Common myeloid progenitor, CD34-positive (primary cell): Measurements from ENCODE around the gene DLEC1.
"Not testable (repeated sequence)": the region's sequence is repeated elsewhere in the genome, so short reads cannot be mapped to it uniquely, and the experiment has no call there.

Experiments
- CTCF ChIA-PET: fragments of 350-600 bp; sonication (Branson Sonifier 250); formaldehyde crosslinking; loops from one replicate; lab custom pipeline; 2021; ENCODE audit warnings: antibody characterized with exemption; lab: Charles Lee
- POLR2A ChIA-PET: fragments of 350-600 bp; sonication (Branson Sonifier 250); formaldehyde crosslinking; loops from one replicate; lab custom pipeline; 2021; ENCODE audit warnings: antibody characterized with exemption; lab: Charles Lee
- DNase-seq, 3 donors: peaks; one replicate each; pipeline versions ENCODE4 v3.0.0 to v3.0.0-alpha.2; 2013
- H3K27ac ChIP-seq, 2 experiments: 1 replicate in 1 of 2; 2 replicates in 1 of 2; pipeline ENCODE4 v1.7.0; 2013; ENCODE audit warnings: inconsistent platforms in 2 of 2, low read length in 2 of 2, mild to moderate bottlenecking in 2 of 2, low read depth in 1 of 2, moderate library complexity in 1 of 2; ENCODE audit not compliant: severe bottlenecking in 2 of 2, insufficient read depth in 1 of 2, poor library complexity in 1 of 2
- H3K27me3 ChIP-seq, 5 experiments: replicated peaks in 2 of 5; 1 replicate in 3 of 5; 2 replicates in 2 of 5; pipeline versions ENCODE4 v1.6.1 to v1.7.0; 2013; ENCODE audit warnings: low read length in 4 of 5, mild to moderate bottlenecking in 2 of 5, moderate library complexity in 2 of 5, inconsistent platforms in 1 of 5; ENCODE audit not compliant: insufficient read depth in 5 of 5, control insufficient read depth in 4 of 5
- H3K36me3 ChIP-seq, 4 experiments: 1 replicate in 2 of 4; 2 replicates in 2 of 4; pipeline versions ENCODE4 v1.6.1 to v1.7.0; 2013; ENCODE audit warnings: low read length in 3 of 4, control low read depth in 1 of 4, mild to moderate bottlenecking in 1 of 4; ENCODE audit not compliant: control insufficient read depth in 4 of 4, insufficient read depth in 4 of 4
- H3K4me1 ChIP-seq, 4 experiments: 1 replicate in 3 of 4; 2 replicates in 1 of 4; pipeline versions ENCODE4 v1.6.1 to v1.7.1; 2013; ENCODE audit warnings: low read length in 3 of 4, mild to moderate bottlenecking in 3 of 4, control low read depth in 1 of 4, inconsistent platforms in 1 of 4, moderate library complexity in 1 of 4; ENCODE audit not compliant: control insufficient read depth in 4 of 4, insufficient read depth in 4 of 4; ENCODE audit errors: control extremely low read depth in 1 of 4
- H3K4me3 ChIP-seq, 7 experiments: 1 replicate in 4 of 7; 2 replicates in 3 of 7; pipeline versions ENCODE4 v1.5.1 to v1.7.0; 2013; ENCODE audit warnings: mild to moderate bottlenecking in 7 of 7, low read length in 6 of 7, moderate library complexity in 6 of 7, inconsistent platforms in 2 of 7, low read depth in 2 of 7, control low read depth in 1 of 7; ENCODE audit not compliant: insufficient read depth in 4 of 7, control insufficient read depth in 1 of 7; ENCODE audit errors: extremely low read depth in 1 of 7
- H3K9me3 ChIP-seq, 5 experiments: 1 replicate in 4 of 5; 2 replicates in 1 of 5; pipeline versions ENCODE4 v1.6.1 to v1.7.1; 2013; ENCODE audit warnings: low read length in 4 of 5, mild to moderate bottlenecking in 2 of 5, inconsistent platforms in 1 of 5, low read depth in 1 of 5, moderate library complexity in 1 of 5; ENCODE audit not compliant: control insufficient read depth in 4 of 5, insufficient read depth in 2 of 5; ENCODE audit errors: control extremely low read depth in 1 of 5
- WGBS: methylation state at CpG from one replicate; pipeline ENCODE4 v1.1.5; 2013; ENCODE audit not compliant: insufficient coverage; 5-methylcytosine and 5-hydroxymethylcytosine counted together

The DLEC1 gene

DNA sequence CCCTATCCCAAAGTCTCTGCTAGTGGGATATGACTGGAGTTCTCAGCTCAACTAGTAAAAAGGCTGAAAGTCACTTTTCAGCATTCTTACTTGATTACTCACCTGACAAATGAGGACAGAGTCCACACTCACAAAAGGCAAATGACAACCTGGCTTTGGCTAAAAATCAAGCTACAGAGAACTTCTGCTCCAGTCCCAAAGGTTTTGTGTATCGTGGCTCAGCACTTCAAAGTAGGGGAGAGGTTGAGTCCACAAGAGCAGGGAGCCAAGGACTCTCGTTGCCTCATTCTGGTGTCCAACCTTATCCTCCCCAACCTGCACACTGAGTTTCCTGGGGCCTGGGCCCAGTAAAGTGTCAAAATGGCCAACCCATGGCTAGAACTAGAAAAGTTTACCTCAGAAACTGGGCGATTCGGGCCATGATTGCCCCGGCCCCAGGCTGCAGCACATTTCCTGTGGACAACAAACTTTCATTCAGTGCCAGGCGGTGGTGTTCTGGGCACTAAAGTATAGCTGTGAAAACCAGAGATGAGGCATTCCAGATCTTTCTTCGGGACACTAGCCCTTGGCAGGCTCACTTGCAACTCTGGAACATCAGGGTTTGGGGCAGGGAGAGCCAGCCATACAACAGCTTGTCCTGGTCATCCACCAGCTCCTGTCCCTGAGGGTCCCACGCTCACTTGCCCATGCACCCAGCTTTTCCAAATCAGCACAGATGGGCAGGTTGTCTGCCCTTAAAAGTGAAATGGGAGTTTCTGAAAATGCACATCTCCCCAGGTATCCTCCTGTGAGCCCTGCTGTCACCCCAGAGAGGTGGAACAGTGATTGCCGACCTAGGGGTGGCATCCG lies 94.8 kb downstream of the DLEC1 start:
- Histone ChIP-seq H3K4me3 (no peak overlapping the region), H3K9me3 (no peaks in the 10 kb centered on the region), H3K4me1 (peaks cover 2 to 35% (median 28%) of the 10 kb centered on the region in 4 experiments), H3K27me3 (no peaks in the 10 kb centered on the region), H3K36me3 (peaks cover 9 to 55% (median 45%) of the 10 kb centered on the region in 4 experiments), H3K27ac (no peak overlapping the region)
- POLR2A ChIA-PET: no interaction called here
- no peak for DNase-seq
- CTCF ChIA-PET: interaction anchor here (0.8 to 1.8 kb wide), 4 partner anchors 17 to 213 kb away, joined by 3 to 4 read pairs (median 3); partner anchors contain the start of gene XYLB
- WGBS: 96% methylated on average over 7 of the region's 10 CpGs

DNA sequence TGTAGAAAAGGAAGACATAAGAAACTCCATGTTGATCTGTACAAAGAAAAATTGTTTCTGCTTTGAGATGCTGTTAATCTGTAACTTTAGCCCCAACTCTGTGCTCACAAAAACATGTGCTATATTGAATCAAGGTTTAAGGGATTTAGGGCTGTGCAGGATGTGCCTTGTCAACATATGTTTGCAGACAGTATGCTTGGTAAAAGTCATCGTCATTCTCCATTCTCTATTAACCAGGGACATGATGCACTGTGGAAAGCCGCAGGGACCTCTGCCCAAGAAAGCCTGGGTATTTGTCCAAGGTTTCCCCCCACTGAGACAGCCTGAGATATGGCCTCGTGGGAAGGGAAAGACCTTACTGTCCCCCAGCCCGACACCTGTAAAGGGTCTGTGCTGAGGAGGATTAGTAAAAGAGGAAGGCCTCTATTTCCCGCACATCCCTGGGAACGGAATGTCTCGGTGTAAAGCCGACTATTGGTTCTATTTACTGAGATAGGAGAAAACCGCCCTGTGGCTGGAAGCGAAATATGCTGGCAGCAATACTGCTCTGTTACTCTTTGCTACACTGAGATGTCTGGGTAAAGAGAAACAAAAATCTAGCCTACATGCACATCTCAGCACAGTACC lies 95.6 kb downstream of the DLEC1 start:
- Histone ChIP-seq H3K36me3 (peaks cover 6 to 46% (median 38%) of the 10 kb centered on the region in 4 experiments), H3K4me1 (peaks cover 2 to 42% (median 36%) of the 10 kb centered on the region in 4 experiments), H3K4me3 (peak overlapping the region in 1 of 7 experiments; percentile 93)
- 93% methylated on average over 9 of the region's 10 CpGs for WGBS
- H3K27ac ChIP-seq, H3K9me3 ChIP-seq, POLR2A ChIA-PET, H3K27me3 ChIP-seq, DNase-seq: not testable (repeated sequence)
- CTCF ChIA-PET: interaction anchor here (1.8 kb wide), 1 partner anchor 212 kb away, joined by 4 read pairs; the partner anchor contains the start of gene XYLB

DNA sequence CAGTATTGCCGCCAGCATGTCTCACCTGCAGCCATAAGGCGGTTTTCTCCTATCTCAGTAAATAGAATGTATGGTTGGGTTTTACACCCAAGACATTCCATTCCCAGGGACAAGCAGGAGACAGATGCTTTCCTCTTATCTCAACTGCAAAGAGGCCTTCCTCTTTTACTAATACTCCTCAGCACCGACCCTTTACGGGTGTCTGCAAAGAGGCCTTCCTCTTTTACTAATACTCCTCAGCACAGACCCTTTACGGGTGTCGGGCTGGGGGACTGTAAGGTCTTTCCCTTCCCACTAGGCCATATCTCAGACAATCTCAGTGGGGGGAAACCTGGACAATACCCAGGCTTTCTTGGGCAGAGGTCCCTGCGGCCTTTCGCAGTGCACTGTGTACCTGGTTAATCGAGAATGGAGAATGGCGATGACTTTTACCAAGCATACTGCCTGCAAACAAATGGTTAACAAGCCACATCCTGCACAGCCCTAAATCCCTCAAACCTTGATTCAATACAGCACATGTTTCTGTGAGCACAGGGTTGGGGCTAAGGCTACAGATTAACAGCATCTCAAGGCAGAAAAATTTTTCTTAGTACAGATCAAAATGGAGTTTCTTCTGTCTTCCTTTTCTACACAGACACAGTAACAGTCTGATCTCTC lies 96.7 kb downstream of the DLEC1 start:
- 17% methylated on average over 7 of the region's 10 CpGs for WGBS
- not testable (repeated sequence) for H3K9me3 ChIP-seq, H3K27me3 ChIP-seq
- peak overlapping the region in 6 of 7 experiments; percentile 77 to 97 (median 92) for H3K4me3 ChIP-seq
- ChIA-PET CTCF (interaction anchor here (0.8 to 3.7 kb wide), 2 partner anchors 9 to 29 kb away, joined by 3 to 27 read pairs; partner anchors contain the start of gene OXSR1), POLR2A (interaction anchor here (1.2 to 3.5 kb wide), 2 partner anchors 23 to 29 kb away, joined by 3 to 17 read pairs; partner anchors contain the start of gene OXSR1)
- peaks cover 6 to 43% (median 38%) of the 10 kb centered on the region in 4 experiments for H3K36me3 ChIP-seq
- peak overlapping the region in 1 of 2 experiments; percentile 82 for H3K27ac ChIP-seq
- DNase-seq: peak; percentile 8 to 79 (median 64)
- H3K4me1 ChIP-seq: peaks cover 2 to 53% (median 45%) of the 10 kb centered on the region in 4 experiments

DNA sequence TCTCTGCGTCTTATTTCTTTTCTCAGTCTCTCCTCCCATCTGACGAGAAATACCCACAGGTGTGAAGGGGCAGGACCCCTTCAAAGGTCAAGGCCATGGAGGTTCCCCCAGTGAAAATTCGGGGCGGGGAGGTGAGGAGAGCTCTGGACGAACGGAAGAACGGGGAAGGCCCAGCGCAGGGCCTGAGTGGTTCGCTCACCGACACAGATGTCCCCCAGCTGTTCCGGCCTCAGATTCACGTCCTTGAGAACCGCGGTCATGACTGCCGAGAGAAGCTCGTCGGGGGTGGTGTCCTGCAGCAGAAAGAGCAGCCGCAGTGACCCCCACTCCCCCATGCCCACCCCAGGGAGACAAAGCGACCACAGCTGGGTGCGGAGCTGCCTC lies 97.4 kb downstream of the DLEC1 start:
- DNase-seq: peak in 2 of 3 donors; percentile 25 to 50
- Histone ChIP-seq H3K9me3 (no peaks in the 10 kb centered on the region), H3K36me3 (peaks cover 10 to 43% (median 35%) of the 10 kb centered on the region in 4 experiments), H3K27ac (peak overlapping the region; percentile 61 to 82), H3K4me1 (peaks cover 2 to 53% (median 45%) of the 10 kb centered on the region in 4 experiments), H3K27me3 (no peaks in the 10 kb centered on the region), H3K4me3 (peak overlapping the region; percentile 77 to 97 (median 92))
- WGBS: 0% methylated on average over 20 of the region's 20 CpGs
- ChIA-PET CTCF (interaction anchor here (0.8 to 3.7 kb wide), 5 partner anchors 10 to 210 kb away, joined by 3 to 27 read pairs (median 3); partner anchors contain the start of genes OXSR1 and XYLB), POLR2A (interaction anchor here (1.0 to 3.5 kb wide), 3 partner anchors 24 to 140 kb away, joined by 3 to 17 read pairs (median 3); partner anchors contain the start of gene OXSR1)

DNA sequence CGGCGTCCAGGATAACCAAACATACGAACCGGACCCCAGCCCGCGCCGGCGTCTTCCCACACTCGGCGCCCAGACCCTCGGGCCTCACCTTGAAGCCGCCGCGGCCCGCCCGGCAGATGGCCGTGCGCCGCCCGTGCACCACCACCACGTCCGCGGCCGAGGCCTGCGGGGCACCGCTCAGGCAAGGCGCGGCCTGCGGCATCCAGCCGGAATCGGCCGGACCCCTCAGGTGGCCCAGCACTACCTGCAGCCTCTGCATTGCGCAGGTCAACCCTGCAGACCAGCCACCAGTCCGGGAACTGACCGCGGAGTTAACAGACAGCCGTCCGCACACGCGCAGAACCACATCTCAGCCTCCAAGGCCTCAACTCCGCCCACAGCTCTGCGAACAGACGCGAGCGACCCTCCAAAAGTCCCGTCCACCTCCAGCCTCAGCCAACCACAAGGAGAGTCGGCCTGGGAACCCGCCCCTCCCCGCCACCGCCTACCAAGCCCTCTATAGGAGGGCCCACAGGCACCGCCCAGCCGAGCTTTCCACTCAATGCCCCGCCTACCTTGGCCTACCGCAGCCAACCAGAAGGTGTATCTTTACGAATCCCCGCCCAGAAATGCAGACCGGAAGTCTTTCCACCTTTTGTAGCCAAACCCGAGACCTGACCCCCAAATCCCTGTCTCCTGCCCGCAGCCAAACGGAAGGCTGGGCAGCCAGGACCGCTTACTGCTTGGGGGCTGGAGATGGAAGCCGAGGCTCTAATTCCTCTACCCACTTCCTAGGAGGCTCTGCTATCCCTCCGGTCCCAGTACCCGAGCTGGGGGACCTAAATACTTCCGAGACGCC lies 98.0 kb downstream of the DLEC1 start, which contains the start of gene ACAA1:
Gene ACAA1 (minus strand): TSS at position 351 of the 838 bp plus-strand sequence. CDS start 92 bp downstream, at position 259.
- no peaks in the 10 kb centered on the region for H3K9me3 ChIP-seq
- peak within 1 kb of the TSS; percentile 81 to 97 (median 92) for H3K4me3 ChIP-seq
- 0% methylated on average over 57 of the region's 66 CpGs for WGBS
- H3K4me1 ChIP-seq: peaks cover 2 to 53% (median 45%) of the 10 kb centered on the region in 4 experiments
- ChIA-PET POLR2A (interaction anchor here (1.0 to 3.5 kb wide), 3 partner anchors 25 to 140 kb away, joined by 3 to 17 read pairs (median 3); partner anchors contain the start of gene OXSR1), CTCF (interaction anchor here (0.8 to 3.7 kb wide), 6 partner anchors 10 to 210 kb away, joined by 3 to 27 read pairs (median 3); partner anchors contain the start of genes OXSR1 and XYLB)
- H3K36me3 ChIP-seq: peaks cover 10 to 43% (median 38%) of the 10 kb centered on the region in 4 experiments
- DNase-seq: peak; percentile 98 to 99 (median 99)
- no peaks in the 10 kb centered on the region for H3K27me3 ChIP-seq
- peak within 1 kb of the TSS; percentile 61 to 82 for H3K27ac ChIP-seq
